HL-60/S4 (cell line): ENCODE data around the gene MOSPD2.

Experiments used
- in situ Hi-C: fragments of 300-500 bp; cut with MboI; formaldehyde crosslinking; loops from 2 replicates; pipeline ENCODE4 v1.14.3; 2022; ENCODE audit warnings: low sequenced_read_pairs

The MOSPD2 gene

DNA sequence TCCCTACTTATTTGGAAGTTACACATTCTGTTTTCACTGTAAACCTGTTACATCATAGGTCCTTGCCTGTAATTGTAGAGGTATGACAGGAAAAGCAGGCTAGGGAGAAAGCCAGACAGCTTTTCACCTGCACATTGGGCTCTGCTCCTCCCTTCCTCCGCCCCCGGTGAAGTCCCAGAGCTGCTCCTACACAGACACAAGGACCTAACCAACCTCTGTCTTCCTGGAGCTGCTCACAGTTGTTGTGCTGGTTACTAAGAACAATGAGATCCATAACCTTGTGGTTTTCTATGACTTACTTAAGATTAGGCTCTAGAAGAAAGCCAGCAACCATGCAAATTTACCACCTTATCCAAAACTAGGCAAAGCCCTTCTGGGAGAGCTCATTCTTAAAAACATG is 40.0 kb downstream of the MOSPD2 start:
- in situ Hi-C loops = no loop called here

DNA sequence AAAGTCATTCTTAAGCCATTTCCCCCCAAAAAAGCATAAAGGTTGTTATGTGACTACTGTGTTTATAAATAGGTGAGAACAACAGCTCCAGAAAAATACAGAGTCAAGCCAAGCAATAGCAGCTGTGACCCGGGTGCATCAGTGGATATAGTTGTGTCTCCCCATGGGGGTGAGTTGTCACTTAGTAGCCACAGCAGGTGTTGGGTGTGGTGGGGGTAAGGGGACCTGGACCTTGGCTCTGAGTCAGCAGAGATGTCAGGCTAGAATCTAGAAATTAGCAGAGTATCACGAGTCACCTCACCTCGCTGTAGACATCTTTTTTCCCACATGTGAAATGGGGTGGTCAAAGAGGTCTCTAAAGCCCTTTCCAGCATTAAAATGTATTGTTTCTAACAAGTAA is 42.4 kb downstream of the MOSPD2 start:
- in situ Hi-C loops = no loop called here

DNA sequence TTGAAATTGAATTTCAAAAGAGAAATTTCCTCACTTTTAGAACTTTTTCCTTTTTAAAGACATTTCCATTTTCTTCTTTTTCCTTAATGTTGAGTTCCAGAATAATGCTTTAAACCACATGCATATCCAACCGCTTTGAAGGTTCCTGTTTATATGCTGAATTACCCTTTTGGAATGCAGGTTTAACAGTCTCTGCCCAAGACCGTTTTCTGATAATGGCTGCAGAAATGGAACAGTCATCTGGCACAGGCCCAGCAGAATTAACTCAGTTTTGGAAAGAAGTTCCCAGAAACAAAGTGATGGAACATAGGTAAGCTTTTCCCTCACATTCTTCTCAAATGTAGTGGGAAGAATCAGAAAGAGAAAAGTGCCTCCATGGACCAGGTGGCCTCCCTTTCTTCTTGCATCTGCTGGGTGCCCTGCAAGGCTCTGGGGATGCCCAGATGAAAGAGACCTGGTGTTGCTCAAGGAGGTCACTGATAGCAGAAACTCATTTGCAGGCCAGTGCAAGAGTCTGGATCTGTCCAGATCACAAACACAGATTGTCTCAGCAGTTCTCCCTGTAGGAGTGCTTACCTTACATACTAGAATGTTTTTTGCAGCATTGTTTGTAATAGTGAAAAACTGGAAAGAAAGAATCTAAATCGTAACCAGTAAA is 42.9 kb downstream of the MOSPD2 start:
- in situ Hi-C loops = no loop called here

DNA sequence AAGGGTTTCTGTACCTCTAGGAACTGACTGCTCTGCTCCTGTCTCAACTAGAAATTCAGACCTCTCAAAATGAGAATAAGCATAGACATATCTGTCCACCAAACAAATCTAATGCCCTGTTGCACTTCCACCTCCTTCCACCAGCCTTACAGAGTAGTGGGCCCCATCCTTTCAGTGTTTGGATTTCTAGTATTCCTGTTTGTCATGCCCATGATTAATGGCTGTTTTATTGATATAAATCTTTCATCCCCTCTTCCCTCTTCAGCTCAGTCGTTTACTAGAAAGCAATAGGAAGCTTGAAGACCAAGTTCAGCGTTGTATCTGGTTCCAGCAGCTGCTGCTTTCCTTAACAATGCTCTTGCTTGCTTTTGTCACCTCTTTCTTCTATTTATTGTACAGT is 46.2 kb downstream of the MOSPD2 start:
- in situ Hi-C loops = no loop called here

DNA sequence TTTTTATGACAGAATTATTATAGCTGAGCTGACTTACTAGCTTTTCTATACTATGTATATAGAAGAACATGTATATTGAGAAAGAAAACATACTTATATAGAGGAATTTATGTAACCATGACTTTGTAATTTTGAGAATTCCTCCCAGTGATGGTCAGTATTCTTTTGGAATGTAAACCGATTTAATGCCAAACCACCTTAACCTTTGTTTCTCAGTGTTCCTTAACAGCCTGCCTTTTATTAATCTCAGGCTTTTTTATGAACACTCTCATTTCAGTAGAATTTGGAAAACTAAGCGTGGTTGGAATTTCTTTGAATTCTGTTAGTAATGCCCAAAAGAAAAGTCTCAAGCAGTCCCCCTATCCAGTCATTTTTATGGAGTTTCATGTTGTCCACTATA is 47.0 kb downstream of the MOSPD2 start:
- in situ Hi-C loops = no loop called here

DNA sequence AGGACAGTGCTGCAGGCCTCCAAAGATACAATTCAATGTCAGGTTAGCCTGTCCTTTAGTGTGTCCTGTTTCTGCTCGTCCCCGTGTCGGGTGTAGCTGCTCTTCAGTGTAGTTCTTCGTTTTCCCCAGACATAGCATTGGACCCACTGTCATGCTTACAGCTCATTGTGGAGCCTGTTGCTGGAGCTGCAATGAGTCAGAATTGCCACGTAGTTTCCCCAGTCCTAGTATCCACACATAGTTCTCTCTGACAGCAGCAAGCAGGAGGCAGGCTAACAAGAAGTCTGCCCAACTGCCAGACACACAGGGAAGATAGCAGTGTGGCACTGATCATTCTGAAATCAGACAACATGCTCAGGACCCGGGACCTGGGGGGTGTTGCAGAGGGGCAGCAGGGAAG is 49.2 kb downstream of the MOSPD2 start:
- in situ Hi-C loops = no loop called here

DNA sequence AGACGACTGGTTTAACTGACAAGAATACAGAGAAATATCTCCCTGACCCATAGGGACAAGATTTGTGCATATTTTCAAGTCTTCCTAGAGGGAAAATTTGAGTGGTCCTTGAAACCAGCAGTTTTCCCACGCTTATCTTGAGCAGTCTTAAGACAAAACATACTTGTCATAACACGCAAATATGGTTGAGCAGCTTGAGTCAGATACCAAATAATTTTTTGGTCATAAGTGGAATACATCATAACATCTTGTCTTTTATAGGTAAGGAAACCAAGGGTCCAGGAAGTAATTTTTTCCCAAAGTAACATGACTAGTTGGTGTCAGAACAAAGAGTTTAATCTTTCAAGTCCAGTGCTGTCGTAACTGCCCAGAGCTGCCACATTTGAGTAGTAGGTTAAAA is 50.5 kb downstream of the MOSPD2 start:
- in situ Hi-C loops = no loop called here

DNA sequence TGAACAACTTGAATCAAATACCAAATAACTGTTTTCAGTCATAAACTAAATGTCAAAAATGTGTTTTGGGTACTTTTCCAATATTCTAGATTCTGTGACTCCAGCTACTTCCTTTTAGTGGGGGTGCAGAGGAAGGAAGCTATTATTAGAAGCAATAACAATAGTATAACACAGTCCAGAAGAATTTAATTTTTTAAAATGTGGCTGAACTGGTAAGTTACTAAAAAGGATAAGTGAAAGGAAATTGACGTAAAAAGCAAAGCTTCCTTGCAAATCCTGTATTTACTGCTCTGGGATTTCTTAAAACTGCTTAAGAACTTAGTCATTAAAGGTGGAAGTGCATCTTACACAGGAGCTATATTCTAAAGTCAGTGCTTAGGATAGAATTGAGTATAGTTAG is 53.2 kb downstream of the MOSPD2 start:
- in situ Hi-C loops = no loop called here

DNA sequence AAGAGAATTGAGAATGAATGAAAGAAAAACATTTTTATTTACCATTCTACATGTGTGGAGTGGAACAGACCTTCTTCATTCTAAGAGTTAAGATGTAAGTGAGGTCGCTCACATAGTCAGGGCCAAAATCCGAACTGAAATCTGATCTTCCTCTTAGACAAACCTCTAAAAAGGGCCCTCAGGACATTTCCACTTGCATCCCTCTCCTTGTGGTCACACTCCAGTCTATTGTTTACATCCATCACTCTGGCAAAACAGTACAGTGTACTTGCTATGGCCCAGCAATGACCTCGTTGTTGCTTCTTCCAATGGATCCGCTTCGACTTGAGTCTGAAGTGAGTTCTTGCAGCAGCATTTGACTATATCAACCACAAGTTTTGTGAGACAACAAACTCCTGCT is 54.2 kb downstream of the MOSPD2 start:
- in situ Hi-C loops = no loop called here

DNA sequence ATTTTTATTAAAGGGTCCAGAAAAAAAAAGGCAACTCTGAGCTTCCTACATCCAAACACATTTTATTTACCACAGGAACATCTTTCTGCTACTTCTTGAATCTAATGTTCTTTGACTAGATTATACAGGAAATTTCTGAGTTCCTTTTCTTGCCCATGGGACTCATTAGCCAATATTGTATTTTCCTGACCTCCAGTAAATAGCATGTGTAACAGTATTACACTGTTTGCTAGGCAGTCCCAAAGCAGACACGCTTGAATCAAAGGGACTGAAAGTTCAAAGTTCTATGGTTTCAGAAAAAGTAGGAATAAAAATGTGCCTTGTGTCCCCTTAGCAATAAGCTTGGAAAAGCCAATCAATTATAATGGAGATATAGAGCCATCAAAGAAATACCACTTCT is 57.4 kb downstream of the MOSPD2 start:
- in situ Hi-C loops = no loop called here

DNA sequence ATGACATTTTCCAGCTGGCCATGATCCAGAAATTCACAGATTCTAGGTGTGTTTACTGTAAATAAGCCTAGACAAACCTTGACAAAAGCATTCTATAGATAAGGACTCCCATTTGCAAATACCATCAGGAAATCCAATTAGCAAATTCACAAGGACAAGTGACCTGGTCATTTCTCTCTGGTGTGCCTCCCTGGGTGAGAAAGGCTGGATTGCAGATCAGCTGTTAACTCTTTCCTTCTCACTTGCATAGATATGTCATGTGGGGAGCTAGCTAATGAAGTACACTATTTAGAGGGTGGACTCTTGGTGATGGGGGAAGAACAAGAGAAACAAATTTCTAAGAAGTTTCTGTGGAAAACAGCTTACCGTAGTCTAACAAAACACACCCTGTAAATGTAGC is 58.9 kb downstream of the MOSPD2 start:
- in situ Hi-C loops = no loop called here

DNA sequence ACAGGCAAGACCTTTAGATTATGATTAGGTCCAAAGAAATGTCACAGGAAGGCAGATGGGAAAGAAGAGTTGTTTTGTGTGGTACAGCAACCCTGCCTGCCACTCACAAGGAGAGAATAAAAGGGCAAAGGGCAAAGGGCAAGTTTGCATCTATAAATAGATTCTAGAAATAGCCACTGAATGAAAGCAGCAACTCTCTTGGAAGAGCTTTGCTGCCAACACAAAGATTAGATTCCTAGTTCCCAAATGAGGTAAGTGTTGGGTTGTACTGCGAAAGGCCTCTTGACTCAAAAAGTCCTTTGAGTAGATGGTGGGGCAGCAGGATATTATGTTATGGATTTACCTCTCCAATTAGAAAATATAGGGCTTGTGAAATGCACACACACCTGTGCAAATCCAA is 61.2 kb downstream of the MOSPD2 start:
- in situ Hi-C loops = no loop called here

DNA sequence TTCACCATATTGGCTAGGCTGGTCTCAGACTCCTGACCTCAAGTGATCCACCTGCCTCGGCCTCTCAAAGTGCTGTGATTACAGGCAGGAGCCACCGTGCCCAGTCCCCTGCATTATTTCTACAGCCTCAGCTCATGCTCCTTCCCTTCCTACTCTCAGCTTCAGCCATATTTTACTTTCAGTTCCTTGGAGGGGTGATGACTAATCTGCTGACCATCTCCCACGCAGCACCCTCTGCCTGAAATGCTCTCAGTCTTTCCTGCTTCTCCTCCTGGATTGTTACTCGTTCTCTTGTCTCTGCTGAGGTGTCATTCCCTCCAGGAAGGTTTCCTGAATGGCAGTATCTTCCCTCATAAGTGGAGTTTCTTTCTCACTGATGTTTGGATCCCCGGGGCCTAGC is 63.3 kb downstream of the MOSPD2 start:
- in situ Hi-C loops = no loop called here

DNA sequence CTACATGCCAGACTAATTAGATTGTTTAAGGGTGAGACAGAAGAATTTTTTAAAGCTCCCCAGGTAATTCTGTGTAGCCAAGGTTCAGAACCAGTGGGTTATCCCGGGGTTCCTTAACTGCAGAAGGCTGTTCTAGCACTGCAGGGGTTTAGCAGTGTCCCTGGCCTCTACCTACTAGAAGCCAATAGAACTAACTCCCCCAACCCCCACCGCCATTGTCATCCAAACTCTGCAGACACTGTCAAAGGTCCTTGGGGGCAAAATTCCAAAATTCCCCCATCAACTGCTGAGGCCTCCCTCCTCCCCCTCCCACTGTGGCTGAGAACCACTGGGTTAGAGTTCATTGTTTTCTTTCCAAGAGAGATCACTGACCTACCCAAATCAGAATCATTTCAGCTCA is 66.4 kb downstream of the MOSPD2 start:
- in situ Hi-C loops = no loop called here

DNA sequence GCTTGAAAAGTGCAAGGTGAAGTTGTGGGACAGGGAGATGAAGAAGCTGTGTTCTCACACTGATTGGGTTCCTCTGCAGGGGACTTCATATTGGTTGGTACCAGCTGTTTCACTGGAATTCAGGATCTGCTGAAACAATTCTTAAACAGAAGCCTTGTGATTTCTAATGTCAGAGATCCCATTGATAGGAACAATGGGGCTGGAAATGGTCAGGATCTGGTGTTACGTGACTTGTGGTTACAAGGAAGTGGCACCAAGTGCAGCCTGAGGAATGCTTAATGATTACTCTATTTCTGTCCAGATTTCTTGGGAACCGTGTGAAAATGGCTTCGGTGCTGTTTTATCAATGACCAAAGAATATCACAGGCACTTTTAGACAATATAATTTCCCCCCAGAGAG is 68.1 kb downstream of the MOSPD2 start:
- in situ Hi-C loops = no loop called here

DNA sequence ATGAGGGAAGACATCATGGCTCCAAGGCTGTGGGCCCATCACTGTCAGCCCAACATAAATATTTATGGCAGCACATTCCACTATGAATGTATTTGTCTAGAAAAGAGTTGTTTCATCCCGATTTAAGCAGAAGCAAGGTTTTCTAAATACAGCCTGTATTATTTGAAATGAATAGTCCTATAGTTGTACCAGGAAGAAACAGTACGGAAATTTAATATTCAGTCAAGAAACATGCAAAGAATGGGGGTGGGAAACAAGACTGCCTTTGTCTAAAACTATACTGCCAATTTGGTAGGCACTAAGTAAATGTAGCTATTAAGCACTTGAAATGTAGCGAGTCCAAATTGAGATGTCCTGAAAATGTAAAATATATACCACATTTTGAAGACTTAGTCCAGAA is 69.1 kb downstream of the MOSPD2 start:
- in situ Hi-C loops = no loop called here

DNA sequence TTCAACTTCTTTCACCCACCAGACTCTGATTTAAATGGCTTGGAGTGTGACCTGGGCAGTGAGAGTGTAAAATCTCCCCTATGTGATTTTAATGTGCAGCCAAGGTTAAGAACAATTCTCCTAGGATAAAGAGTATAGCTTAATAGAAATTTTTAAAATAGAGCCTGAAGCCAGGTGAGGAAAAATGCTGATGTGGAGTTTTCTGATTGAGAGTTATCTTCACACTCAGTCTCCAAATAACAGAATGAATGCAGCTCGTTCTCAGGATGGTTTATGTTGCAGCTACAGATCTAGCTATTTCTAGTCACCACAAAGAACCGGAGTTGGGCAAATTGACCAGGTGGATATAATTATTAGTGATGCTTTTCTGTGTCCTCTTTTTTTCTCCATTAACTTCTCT is 70.7 kb downstream of the MOSPD2 start:
- in situ Hi-C loops = no loop called here

DNA sequence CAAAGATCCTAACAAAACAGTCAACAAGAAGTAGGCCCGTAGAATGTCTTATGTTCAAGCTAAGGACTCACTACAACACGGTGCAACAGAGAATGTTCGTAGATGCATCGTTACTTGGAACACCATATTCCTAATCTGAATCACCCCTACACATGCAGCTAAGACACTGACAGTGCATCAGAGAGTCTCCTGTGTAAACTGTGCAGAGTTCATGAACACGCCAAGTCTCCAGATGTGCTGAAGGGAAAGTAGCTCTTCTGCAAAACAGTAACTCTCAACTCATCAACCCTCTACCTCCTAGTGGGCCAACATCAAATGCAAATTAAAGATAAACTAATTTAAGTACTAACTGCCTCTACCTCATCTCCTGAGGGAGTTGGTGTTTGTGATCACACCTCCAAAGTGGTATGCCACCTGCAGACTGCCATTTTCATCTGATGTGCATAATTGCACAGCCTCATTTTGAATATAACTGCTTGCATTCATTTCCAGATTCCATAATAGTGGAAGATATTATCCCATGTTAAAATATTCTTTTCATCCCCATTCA is 73.5 kb downstream of the MOSPD2 start:
- in situ Hi-C loops = no loop called here

DNA sequence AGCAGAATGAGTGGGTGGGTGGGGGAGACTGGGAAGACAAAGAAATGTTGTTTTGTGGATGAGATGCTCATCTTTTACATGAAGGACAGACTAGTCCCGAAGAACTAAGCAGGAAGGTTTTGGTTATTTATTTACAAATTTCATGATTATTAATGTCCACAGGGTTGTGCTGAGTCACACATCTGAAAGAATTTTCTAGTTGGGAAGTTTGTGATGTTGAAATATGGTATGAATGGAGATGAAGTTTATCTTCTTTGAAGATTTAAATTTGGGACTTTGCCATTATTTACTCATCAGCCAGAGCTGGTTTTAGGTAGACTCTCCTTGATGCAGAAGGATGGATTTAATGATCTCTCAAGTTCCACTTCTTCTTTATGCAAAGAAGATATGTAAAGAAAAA is 75.5 kb downstream of the MOSPD2 start:
- in situ Hi-C loops = no loop called here

DNA sequence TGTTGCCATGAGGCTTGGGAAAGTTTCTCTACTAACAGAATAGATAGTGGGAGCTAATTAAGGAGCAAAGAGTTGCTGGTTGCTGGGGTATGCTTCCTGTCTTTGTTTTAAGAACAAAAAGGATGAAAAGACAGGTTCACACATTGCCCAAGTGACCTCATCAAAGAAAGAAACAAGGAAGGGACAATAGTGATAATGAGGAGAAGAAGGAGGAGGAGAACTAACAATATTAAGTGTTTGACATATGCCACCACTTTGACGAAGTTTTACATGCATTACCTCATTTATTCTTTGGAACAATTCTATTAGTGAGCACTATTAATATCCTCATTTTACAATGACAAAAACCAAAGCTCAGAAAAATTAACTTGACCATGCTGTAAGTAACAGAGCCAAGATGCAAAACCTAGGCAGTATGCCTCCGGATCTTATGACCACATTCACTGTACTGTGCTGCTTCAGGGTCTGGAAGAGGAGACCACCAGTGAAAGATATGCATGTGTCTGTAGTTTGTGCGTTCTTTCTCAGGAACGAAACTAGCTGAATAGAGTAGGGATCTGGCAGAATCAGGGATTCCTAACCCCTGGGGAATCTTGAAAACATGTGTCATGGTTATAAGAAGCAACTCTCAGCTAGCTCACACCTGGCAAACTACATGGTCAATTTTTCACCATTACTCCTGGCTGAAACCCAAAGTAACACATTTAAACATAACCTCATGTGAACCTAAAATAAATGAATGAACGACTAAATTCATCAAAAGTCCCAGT is 83.8 kb downstream of the MOSPD2 start:
- in situ Hi-C loops = no loop called here

DNA sequence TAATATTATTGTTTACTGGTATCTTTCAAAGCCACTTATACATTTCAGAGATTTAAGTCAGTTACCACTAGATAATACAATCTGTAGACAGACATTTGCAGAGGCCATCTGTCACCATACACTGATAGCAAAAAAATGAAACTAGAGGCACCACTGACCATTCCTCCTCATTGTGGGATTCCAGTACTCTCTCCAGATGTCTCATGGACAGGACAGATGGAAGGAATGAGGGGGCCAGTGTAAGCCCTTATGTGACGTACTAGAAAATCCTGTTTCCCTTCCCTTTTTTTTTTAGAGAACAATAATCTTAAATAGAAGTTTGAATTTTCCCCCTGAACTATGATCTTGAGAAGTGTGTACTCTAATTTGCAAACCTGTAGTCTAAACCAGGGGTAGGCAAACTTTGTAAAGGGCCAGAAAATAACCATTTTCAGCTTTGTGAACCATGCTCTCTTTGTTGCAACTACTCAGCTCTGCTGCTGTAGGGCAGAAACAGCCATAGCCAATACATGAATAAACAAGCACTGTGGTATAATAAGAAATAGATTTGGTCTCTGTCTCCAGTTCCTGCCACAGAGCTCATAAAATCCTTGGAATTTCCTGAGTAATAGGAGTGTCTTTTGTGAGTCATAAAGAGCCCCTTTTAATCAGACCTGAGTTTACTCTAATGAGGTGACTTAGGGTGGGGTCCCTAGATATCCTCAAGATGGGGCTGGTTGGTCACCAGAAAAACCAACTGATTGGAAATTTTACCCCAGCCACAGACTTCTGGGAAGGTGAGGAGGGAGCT is 90.4 kb downstream of the MOSPD2 start:
- in situ Hi-C loops = no loop called here

DNA sequence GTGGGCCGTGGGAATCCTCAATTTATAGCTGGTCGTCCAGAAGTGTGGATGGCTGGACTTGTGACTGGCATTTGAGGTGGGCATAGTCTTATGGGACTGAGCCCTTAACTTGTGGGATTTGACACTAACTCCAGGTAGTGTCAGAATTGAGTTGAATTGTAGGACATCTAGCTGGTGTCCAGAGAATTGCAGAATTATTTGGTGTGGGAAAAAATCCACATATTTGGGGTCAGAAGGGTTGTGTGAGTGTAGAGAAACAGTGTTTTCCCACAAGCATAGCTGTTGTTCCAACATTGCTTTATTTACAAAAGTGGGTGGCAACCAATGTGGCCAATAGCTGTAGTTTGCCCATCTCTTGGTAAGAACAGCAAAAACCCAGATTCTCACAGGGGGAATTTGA is 91.3 kb downstream of the MOSPD2 start:
- in situ Hi-C loops = no loop called here
